HEK293T (cell line): ENCODE data around the gene HTT.

ENCODE experiments used
- CTCF ChIA-PET: fragments of 350-600 bp; formaldehyde crosslinking; extraction: SDS; loops from one replicate; lab custom pipeline; 2021; ENCODE audit warnings: antibody characterized with exemption, inconsistent platforms; lab: Yijun Ruan, JAX
- POLR2A ChIA-PET: fragments of 350-600 bp; formaldehyde crosslinking; extraction: SDS; loops from one replicate; lab custom pipeline; 2020; ENCODE audit warnings: antibody characterized with exemption, inconsistent platforms; lab: Yijun Ruan, JAX
- DNase-seq: peaks from one replicate; pipeline ENCODE4 v3.0.0; 2012; ENCODE audit warnings: mixed read lengths; ENCODE audit errors: extremely low spot score
- ARNT ChIP-seq: fragments of 450-650 bp; IDR thresholded peaks from 2 replicates; pipeline ENCODE4 v1.6.1; 2017; ENCODE audit warnings: mild to moderate bottlenecking
- BHLHE40 ChIP-seq: fragments of 450-650 bp; IDR thresholded peaks from 2 replicates; pipeline ENCODE4 v1.6.1; 2016; ENCODE audit warnings: mild to moderate bottlenecking, moderate library complexity, borderline replicate concordance
- CTBP1 ChIP-seq: fragments of 450-650 bp; IDR thresholded peaks from 2 replicates; pipeline ENCODE4 v1.6.1; 2016; ENCODE audit warnings: borderline replicate concordance
- ELF4 ChIP-seq: fragments of 450-650 bp; IDR thresholded peaks from 2 replicates; pipeline ENCODE4 v1.6.1; 2017; ENCODE audit warnings: antibody characterized with exemption
- FOXA1 ChIP-seq: fragments of 450-650 bp; IDR thresholded peaks from 2 replicates; pipeline ENCODE4 v1.6.1; 2016; ENCODE audit warnings: mild to moderate bottlenecking
- FOXK2 ChIP-seq: fragments of 450-650 bp; IDR thresholded peaks from 2 replicates; pipeline ENCODE4 v1.6.1; 2016; ENCODE audit warnings: mild to moderate bottlenecking
- FOXM1 ChIP-seq: fragments of 450-650 bp; IDR thresholded peaks from 2 replicates; pipeline ENCODE4 v1.6.1; 2017; ENCODE audit warnings: mild to moderate bottlenecking, borderline replicate concordance
- HDGF ChIP-seq: fragments of 450-650 bp; IDR thresholded peaks from 2 replicates; pipeline ENCODE4 v1.6.1; 2017; ENCODE audit warnings: antibody characterized with exemption, borderline replicate concordance
- L3MBTL2 ChIP-seq: fragments of 450-650 bp; conservative IDR thresholded peaks from 2 replicates; pipeline ENCODE4 v1.6.1; 2016; ENCODE audit warnings: mild to moderate bottlenecking
- LEF1 ChIP-seq: fragments of 450-650 bp; IDR thresholded peaks from 2 replicates; pipeline ENCODE4 v1.6.1; 2017; ENCODE audit warnings: mild to moderate bottlenecking, borderline replicate concordance
- NFRKB ChIP-seq: fragments of 450-650 bp; IDR thresholded peaks from 2 replicates; pipeline ENCODE4 v1.6.1; 2016; ENCODE audit warnings: mild to moderate bottlenecking, moderate library complexity
- SP1 ChIP-seq: fragments of 450-650 bp; IDR thresholded peaks from 2 replicates; pipeline ENCODE4 v1.6.1; 2017
- SUZ12 ChIP-seq: fragments of 450-650 bp; IDR thresholded peaks from 2 replicates; pipeline ENCODE4 v1.6.1; 2016; ENCODE audit warnings: mild to moderate bottlenecking
- TARDBP ChIP-seq: fragments of 450-650 bp; IDR thresholded peaks from 2 replicates; pipeline ENCODE4 v1.6.1; 2016
- ZNF384 ChIP-seq: fragments of 450-650 bp; IDR thresholded peaks from 2 replicates; pipeline ENCODE4 v1.6.1; 2016
- TF ChIP-seq, protein P1 (sequence below): fragments of 450-650 bp; IDR thresholded peaks from 2 replicates; pipeline ENCODE4 v1.6.1; 2016

HTT gene

DNA sequence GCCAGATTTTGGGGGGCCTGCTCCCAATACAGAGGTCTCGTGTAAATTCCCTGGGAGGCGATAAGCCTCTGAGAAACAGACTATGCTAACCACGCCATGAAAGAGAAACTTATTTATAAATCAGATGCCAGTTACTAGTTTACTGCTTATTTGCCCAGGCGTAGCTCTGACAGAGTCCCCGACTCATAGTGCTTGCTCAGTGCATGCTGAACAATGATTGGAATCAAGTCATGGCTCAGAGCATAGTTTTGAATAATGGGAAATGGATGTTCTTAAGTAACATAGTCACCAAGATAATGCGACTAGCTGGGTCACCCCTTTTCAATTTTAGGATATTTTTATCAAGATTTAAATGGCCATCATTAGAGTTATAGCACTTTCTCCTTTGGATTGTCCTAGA, 39.9 kb downstream of the HTT start:
- ChIA-PET POLR2A (no interaction called here), CTCF (no interaction called here)
- DNase-seq, result no peak
- TF ChIP-seq SP1 (no peak), FOXM1 (no peak), HDGF (no peak), L3MBTL2 (no peak), FOXK2 (no peak), ZNF384 (no peak), TARDBP (no peak), ARNT (no peak), ELF4 (no peak), NFRKB (no peak), SUZ12 (no peak), BHLHE40 (no peak), CTBP1 (no peak), LEF1 (no peak)
- TF ChIP-seq, protein P1, sequence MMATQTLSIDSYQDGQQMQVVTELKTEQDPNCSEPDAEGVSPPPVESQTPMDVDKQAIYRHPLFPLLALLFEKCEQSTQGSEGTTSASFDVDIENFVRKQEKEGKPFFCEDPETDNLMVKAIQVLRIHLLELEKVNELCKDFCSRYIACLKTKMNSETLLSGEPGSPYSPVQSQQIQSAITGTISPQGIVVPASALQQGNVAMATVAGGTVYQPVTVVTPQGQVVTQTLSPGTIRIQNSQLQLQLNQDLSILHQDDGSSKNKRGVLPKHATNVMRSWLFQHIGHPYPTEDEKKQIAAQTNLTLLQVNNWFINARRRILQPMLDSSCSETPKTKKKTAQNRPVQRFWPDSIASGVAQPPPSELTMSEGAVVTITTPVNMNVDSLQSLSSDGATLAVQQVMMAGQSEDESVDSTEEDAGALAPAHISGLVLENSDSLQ, result no peak

DNA sequence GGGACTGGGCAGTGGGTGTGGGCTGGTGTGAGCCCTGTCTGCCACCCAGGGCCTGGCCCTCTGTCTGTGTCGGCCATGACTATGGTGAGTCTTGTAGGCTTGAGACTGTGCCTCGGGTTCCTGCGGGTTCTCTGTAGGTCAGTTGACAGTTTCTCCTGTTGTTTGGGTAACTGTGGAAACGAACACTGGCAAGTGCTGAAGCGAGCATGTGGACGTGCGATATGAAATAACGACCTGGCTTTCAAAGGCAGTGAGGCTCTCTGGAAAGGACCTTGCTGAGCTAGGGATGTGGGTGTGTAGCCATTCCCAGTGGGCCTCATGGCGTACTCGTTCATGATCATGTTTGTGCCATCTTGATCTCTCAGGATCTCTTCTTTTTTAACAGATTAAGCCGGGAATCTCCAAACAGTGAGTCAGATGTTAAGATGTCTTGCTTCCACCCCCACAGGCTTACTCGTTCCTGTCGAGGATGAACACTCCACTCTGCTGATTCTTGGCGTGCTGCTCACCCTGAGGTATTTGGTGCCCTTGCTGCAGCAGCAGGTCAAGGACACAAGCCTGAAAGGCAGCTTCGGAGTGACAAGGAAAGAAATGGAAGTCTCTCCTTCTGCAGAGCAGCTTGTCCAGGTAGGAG, 41.3 kb downstream of the HTT start:
- no peak for TF ChIP-seq SUZ12
- TF ChIP-seq ZNF384, result no peak
- no peak for TF ChIP-seq FOXM1
- TF ChIP-seq FOXK2, result no peak
- TF ChIP-seq ELF4, result no peak
- no peak for TF ChIP-seq ARNT
- TF ChIP-seq, protein P1, result no peak
- no peak for TF ChIP-seq BHLHE40
- no peak for TF ChIP-seq NFRKB
- TF ChIP-seq FOXA1, result no peak
- no peak for TF ChIP-seq L3MBTL2
- TF ChIP-seq SP1, result no peak
- TF ChIP-seq TARDBP, result no peak
- TF ChIP-seq LEF1, result no peak
- no peak for TF ChIP-seq HDGF
- no peak for TF ChIP-seq CTBP1
- POLR2A ChIA-PET, result no interaction called here
- DNase-seq, result no peak
- CTCF ChIA-PET, result interaction anchor here (1.1 kb wide), 1 partner anchor 9 kb away, joined by 3 read pairs; no protein-coding TSS in a partner anchor

DNA sequence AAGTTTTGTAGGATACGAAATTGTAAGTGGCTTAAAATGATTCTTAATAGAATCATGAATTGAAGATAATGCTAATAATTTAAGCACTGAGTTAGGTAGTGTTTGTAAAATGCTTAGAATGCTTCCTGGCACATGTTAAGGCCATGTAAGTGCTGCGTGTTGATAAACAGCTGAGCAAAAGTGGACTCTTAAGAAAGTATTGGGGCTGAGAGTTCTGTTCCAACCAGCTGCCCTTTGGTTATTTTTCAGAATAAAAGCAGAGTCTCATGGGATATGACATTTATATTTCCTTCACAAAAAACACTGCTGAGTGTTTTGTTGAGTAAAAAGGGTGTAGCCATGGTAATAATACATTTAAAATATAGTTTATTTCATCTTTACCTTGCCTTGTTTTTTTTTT, 42.5 kb downstream of the HTT start:
- DNase-seq, result no peak
- CTCF ChIA-PET, result interaction anchor here (0.7 kb wide), 1 partner anchor 9 kb away, joined by 3 read pairs; no protein-coding TSS in a partner anchor
- POLR2A ChIA-PET, result no interaction called here
- TF ChIP-seq LEF1 (no peak), ZNF384 (no peak), CTBP1 (no peak), SP1 (no peak), FOXK2 (no peak), FOXA1 (no peak), FOXM1 (no peak), ARNT (no peak), NFRKB (no peak), HDGF (no peak), SUZ12 (no peak), BHLHE40 (no peak), ELF4 (no peak), TARDBP (no peak), L3MBTL2 (no peak)
- TF ChIP-seq, protein P1, result no peak

DNA sequence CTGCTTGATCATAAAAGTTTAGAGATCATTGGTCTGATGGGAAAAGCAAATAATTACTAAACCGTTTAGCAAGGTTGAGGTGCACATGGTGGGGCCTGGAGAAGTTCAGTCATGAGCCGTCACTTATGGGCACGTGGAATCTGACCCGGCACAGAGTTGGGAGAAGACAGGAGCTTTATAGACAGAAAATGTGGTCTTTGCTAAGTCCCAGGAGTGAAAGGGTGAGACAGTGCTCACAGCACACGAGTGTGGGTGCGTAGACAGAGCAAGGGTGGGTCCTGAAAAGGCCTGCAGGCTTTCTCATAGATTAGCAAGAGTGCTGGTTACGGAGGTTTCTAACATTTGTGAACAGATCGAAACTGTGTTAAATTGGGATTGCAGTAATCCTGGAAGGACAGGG, 43.8 kb downstream of the HTT start:
- TF ChIP-seq FOXA1, result no peak
- no peak for TF ChIP-seq LEF1
- no peak for TF ChIP-seq NFRKB
- TF ChIP-seq FOXK2, result no peak
- TF ChIP-seq, protein P1, result no peak
- TF ChIP-seq ELF4, result no peak
- no peak for TF ChIP-seq SP1
- TF ChIP-seq SUZ12, result no peak
- TF ChIP-seq FOXM1, result no peak
- no peak for TF ChIP-seq HDGF
- no peak for TF ChIP-seq CTBP1
- no peak for TF ChIP-seq BHLHE40
- TF ChIP-seq TARDBP, result no peak
- no peak for TF ChIP-seq ZNF384
- TF ChIP-seq ARNT, result no peak
- TF ChIP-seq L3MBTL2, result no peak
- no peak for DNase-seq
- CTCF ChIA-PET, result no interaction called here
- POLR2A ChIA-PET, result no interaction called here

DNA sequence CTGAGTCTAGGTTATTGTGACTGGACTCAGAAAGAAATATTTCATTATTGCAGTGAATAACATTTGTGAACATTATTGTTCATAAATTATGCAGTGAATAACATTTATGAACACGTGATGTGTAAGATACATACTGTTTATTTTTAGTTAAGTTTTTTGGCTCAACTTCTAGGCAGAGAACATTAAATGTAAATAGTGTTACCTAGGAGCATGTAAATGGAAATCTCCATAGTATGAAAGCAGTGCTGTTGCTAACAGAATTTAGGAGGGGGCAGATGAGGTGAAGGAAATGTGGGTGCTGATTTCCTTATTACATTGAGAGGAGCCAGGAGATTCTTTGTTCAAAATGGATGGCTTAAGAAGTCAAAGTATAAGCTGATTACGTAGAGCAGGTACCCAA, 45.0 kb downstream of the HTT start:
- POLR2A ChIA-PET, result no interaction called here
- CTCF ChIA-PET, result no interaction called here
- TF ChIP-seq BHLHE40 (no peak), SP1 (no peak), FOXK2 (no peak), ELF4 (no peak), NFRKB (no peak), SUZ12 (no peak), ARNT (no peak), L3MBTL2 (no peak), TARDBP (no peak), CTBP1 (no peak), LEF1 (no peak), ZNF384 (no peak), FOXM1 (no peak), FOXA1 (no peak), HDGF (no peak)
- TF ChIP-seq, protein P1, result no peak
- no peak for DNase-seq
